Keratinocyte (primary cell): ENCODE results near the gene SVOPL. TPM values are rescaled to one million over a fixed set of nuclear protein-coding genes. Genes with fewer than 3 reads are reported as not detected.

Experiments
- DNase-seq: peaks from one replicate; pipeline ENCODE4 v3.0.0-alpha.2; 2011; ENCODE audit warnings: low read depth, missing footprints, low spot score
- FAIRE-seq: peaks from 2 replicates; lab custom pipeline; 2011; peaks lifted over from hg19 to GRCh38; lab: Jason Lieb, UNC
- H2AFZ ChIP-seq: 2 replicates; pipeline ENCODE4 v1.6.0; 2012; ENCODE audit warnings: low read length, control low read depth, inconsistent platforms; ENCODE audit not compliant: control insufficient read depth
- H3K27ac ChIP-seq: 2 replicates; pipeline ENCODE4 v1.5.1; 2011; ENCODE audit warnings: low read length; ENCODE audit not compliant: control insufficient read depth, insufficient read depth
- H3K27me3 ChIP-seq: 3 replicates; pipeline ENCODE4 v1.6.0; 2011; ENCODE audit warnings: low read length; ENCODE audit not compliant: control insufficient read depth, insufficient read depth; ENCODE audit errors: extremely low read depth
- H3K36me3 ChIP-seq, 2 experiments: 2 replicates in 1 of 2; 3 replicates in 1 of 2; pipeline ENCODE4 v1.5.1; 2011; ENCODE audit warnings: low read length in 2 of 2, mild to moderate bottlenecking in 1 of 2; ENCODE audit not compliant: control insufficient read depth in 2 of 2, insufficient read depth in 2 of 2; ENCODE audit errors: extremely low read depth in 1 of 2
- H3K4me1 ChIP-seq: 3 replicates; pipeline ENCODE4 v1.5.1; 2011; ENCODE audit warnings: low read length; ENCODE audit not compliant: control insufficient read depth, insufficient read depth; ENCODE audit errors: extremely low read depth
- H3K4me2 ChIP-seq: 3 replicates; pipeline ENCODE4 v1.6.0; 2011; ENCODE audit warnings: low read depth, low read length; ENCODE audit not compliant: control insufficient read depth, insufficient read depth; ENCODE audit errors: extremely low read depth
- H3K4me3 ChIP-seq, 3 experiments: fragments of 200-600 bp in 1 of 3; sonication (generic) in 1 of 3; 2 replicates in 2 of 3; 3 replicates in 1 of 3; pipeline ENCODE4 v1.5.1; 2011 to 2016; ENCODE audit warnings: low read length in 3 of 3, mild to moderate bottlenecking in 3 of 3, control low read depth in 2 of 3, inconsistent platforms in 1 of 3, low read depth in 1 of 3, mixed read lengths in 1 of 3, mixed run types in 1 of 3, moderate library complexity in 1 of 3; ENCODE audit not compliant: control insufficient read depth in 2 of 3, insufficient read depth in 2 of 3; ENCODE audit errors: extremely low read depth in 1 of 3
- H3K79me2 ChIP-seq: 2 replicates; pipeline ENCODE4 v1.6.0; 2012; ENCODE audit warnings: low read length; ENCODE audit not compliant: control insufficient read depth, insufficient read depth
- H3K9ac ChIP-seq: 3 replicates; pipeline ENCODE4 v1.6.0; 2011; ENCODE audit warnings: low read length; ENCODE audit not compliant: control insufficient read depth, insufficient read depth; ENCODE audit errors: extremely low read depth
- H3K9me1 ChIP-seq: 3 replicates; pipeline ENCODE4 v1.6.0; 2011; ENCODE audit warnings: low read length; ENCODE audit not compliant: control insufficient read depth, insufficient read depth; ENCODE audit errors: extremely low read depth
- H3K9me3 ChIP-seq: 2 replicates; pipeline ENCODE4 v1.5.1; 2012; ENCODE audit warnings: low read depth, low read length; ENCODE audit not compliant: control insufficient read depth
- H4K20me1 ChIP-seq: 3 replicates; pipeline ENCODE4 v1.6.0; 2011; ENCODE audit warnings: low read length; ENCODE audit not compliant: control insufficient read depth, insufficient read depth; ENCODE audit errors: extremely low read depth
- EZH2 ChIP-seq: IDR thresholded peaks from one replicate; pipeline ENCODE4 v1.6.1; 2012; ENCODE audit warnings: inconsistent platforms, mild to moderate bottlenecking, low read length, moderate library complexity
- dilution Hi-C: fragments of 300-500 bp; cut with MboI; formaldehyde crosslinking; loops from one replicate; pipeline ENCODE4 v1.7.0; 2020; ENCODE audit warnings: low sequenced_read_pairs; ENCODE audit not compliant: extremely low pct_ligation_motif_present
- polyA plus RNA-seq, 5 experiments: library from polyadenylated mRNA; depleted of rRNA in 3 of 5; stranded (reverse) in 3 of 5; stranded (forward) in 1 of 5; unstranded in 1 of 5; fragments of >200 nt; gene quantifications; 1 replicate in 1 of 5; 2 replicates in 3 of 5; 3 replicates in 1 of 5; pipeline versions ENCODE4 v1.2.1 to v1.2.3, GENCODE V29; 2011 to 2012; ENCODE audit warnings: missing spikeins in 2 of 5, low read depth in 1 of 5, low replicate concordance in 1 of 5
- TF ChIP-seq, protein P1 (sequence below), 3 experiments: IDR thresholded peaks in 1 of 3; conservative IDR thresholded peaks in 1 of 3; optimal IDR thresholded peaks in 1 of 3; 2 replicates in 2 of 3; 3 replicates in 1 of 3; pipeline versions ENCODE3 to v1.5.1; 2011; ENCODE audit warnings: low read length in 3 of 3, mild to moderate bottlenecking in 3 of 3, moderate library complexity in 2 of 3, control low read depth in 1 of 3, inconsistent platforms in 1 of 3; ENCODE audit not compliant: insufficient read depth in 2 of 3; ENCODE audit errors: extremely low read depth in 1 of 3

Gene SVOPL
- polyA plus RNA-seq, 1 donor (not counting 4 experiments of a cell fraction or from before 2014, with no cell fraction given) = not detected

DNA sequence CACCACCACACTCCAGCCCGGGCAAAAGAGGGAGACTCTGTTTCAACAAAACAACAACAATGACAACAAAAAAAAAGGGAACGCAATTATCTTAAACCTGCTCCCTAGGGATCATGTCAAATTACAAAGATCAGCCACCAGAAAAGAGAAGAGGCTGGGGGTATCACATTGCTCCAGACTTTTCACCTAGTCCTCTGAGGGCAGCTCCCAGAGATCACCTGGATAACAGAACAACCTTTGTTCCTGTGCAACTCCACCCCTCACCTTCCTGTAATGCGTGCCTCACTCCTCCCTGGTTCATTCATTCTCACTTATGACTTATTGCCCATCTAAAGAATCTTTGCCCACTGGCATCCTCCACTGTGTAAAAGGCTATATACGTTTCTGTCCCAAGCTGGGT, 31.8 kb downstream of the SVOPL start:
- no peak for DNase-seq
- Histone ChIP-seq H3K27ac (no peak overlapping the region), H3K9me1 (no peaks in the 10 kb centered on the region), H3K9ac (no peak overlapping the region), H3K4me3 (no peak overlapping the region), H2AFZ (no peak overlapping the region), H3K27me3 (no peaks in the 10 kb centered on the region), H3K9me3 (no peaks in the 10 kb centered on the region), H3K4me2 (no peak overlapping the region), H3K79me2 (no peaks in the 10 kb centered on the region), H4K20me1 (no peaks in the 10 kb centered on the region), H3K36me3 (no peaks in the 10 kb centered on the region), H3K4me1 (no peaks in the 10 kb centered on the region)
- no peak for TF ChIP-seq EZH2
- TF ChIP-seq, protein P1, sequence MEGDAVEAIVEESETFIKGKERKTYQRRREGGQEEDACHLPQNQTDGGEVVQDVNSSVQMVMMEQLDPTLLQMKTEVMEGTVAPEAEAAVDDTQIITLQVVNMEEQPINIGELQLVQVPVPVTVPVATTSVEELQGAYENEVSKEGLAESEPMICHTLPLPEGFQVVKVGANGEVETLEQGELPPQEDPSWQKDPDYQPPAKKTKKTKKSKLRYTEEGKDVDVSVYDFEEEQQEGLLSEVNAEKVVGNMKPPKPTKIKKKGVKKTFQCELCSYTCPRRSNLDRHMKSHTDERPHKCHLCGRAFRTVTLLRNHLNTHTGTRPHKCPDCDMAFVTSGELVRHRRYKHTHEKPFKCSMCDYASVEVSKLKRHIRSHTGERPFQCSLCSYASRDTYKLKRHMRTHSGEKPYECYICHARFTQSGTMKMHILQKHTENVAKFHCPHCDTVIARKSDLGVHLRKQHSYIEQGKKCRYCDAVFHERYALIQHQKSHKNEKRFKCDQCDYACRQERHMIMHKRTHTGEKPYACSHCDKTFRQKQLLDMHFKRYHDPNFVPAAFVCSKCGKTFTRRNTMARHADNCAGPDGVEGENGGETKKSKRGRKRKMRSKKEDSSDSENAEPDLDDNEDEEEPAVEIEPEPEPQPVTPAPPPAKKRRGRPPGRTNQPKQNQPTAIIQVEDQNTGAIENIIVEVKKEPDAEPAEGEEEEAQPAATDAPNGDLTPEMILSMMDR (optimal IDR thresholded peaks at IDR 0.05 in 1 of 3, IDR thresholded peaks at IDR 0.05 in 1 of 3, conservative IDR thresholded peaks at IDR 0.05 in 1 of 3; ENCODE audit: extremely low read depth in 1 of 3, insufficient read depth in 2 of 3, low read length in 3 of 3) = no peak
- dilution Hi-C loops = no loop called here
- no peak for FAIRE-seq

GRCh38 chr7:138668946-138669345, 32.2 kb downstream of the SVOPL start:
- Histone ChIP-seq H3K36me3 (no peaks in the 10 kb centered on the region), H3K9me1 (no peaks in the 10 kb centered on the region), H3K9me3 (no peaks in the 10 kb centered on the region), H3K79me2 (no peaks in the 10 kb centered on the region), H3K27ac (no peak overlapping the region), H3K4me2 (no peak overlapping the region), H4K20me1 (no peaks in the 10 kb centered on the region), H2AFZ (no peak overlapping the region), H3K4me3 (no peak overlapping the region), H3K9ac (no peak overlapping the region), H3K27me3 (no peaks in the 10 kb centered on the region), H3K4me1 (no peaks in the 10 kb centered on the region)
- no peak for FAIRE-seq
- no peak for TF ChIP-seq EZH2
- TF ChIP-seq, protein P1 (optimal IDR thresholded peaks at IDR 0.05 in 1 of 3, IDR thresholded peaks at IDR 0.05 in 1 of 3, conservative IDR thresholded peaks at IDR 0.05 in 1 of 3; ENCODE audit: extremely low read depth in 1 of 3, insufficient read depth in 2 of 3, low read length in 3 of 3) = no peak
- dilution Hi-C loops = no loop called here
- DNase-seq = no peak
